HepG2 (cell line): ENCODE data around the gene MRI1. TPM values are rescaled to one million over a fixed set of nuclear protein-coding genes. Genes with fewer than 3 reads are reported as not detected.

Experiments
- ASH2L ChIP-seq: fragments of 300-600, 200-600 bp; sonication (generic); IDR thresholded peaks from 2 replicates; pipeline ENCODE4 v1.7.0; 2017; ENCODE audit warnings: low read depth, mild to moderate bottlenecking, moderate library complexity, mixed read lengths, low read length; ENCODE audit not compliant: insufficient read length
- ATF1 ChIP-seq: IDR thresholded peaks from 2 replicates; pipeline ENCODE4 v1.6.1; 2016; ENCODE audit warnings: mild to moderate bottlenecking, control low read depth
- CENPBD1 ChIP-seq: sonication (generic); formaldehyde crosslinking; IDR thresholded peaks from 2 replicates; pipeline ENCODE4 v1.8.0; 2022; ENCODE audit warnings: missing genetic modification reagents, low read depth, mild to moderate bottlenecking, borderline replicate concordance
- DNMT1 ChIP-seq: sonication (generic); formaldehyde crosslinking; IDR thresholded peaks from 2 replicates; pipeline ENCODE4 v1.5.1; 2020; ENCODE audit warnings: mild to moderate bottlenecking, missing genetic modification reagents
- ELF3 ChIP-seq: IDR thresholded peaks from 2 replicates; pipeline ENCODE4 v1.6.1; 2016; ENCODE audit warnings: missing genetic modification reagents, missing compliant biosample characterization
- HNF1A ChIP-seq, 2 experiments: sonication (generic) in 1 of 2; formaldehyde crosslinking in 1 of 2; IDR thresholded peaks; 2 replicates each; pipeline versions ENCODE4 v1.4.0 to v1.6.1; 2016 to 2020; ENCODE audit warnings: borderline replicate concordance in 1 of 2, low read depth in 1 of 2, mild to moderate bottlenecking in 1 of 2, missing genetic modification reagents in 1 of 2
- MIER3 ChIP-seq: IDR thresholded peaks from 2 replicates; pipeline ENCODE4 v1.6.1; 2016; ENCODE audit warnings: missing compliant biosample characterization, borderline replicate concordance
- MXD3 ChIP-seq: IDR thresholded peaks from 2 replicates; pipeline ENCODE4 v1.6.1; 2016; ENCODE audit warnings: mild to moderate bottlenecking, missing biosample characterization, missing genetic modification reagents
- NCOA5 ChIP-seq: sonication (generic); formaldehyde crosslinking; IDR thresholded peaks from 2 replicates; pipeline ENCODE4 v1.4.0; 2020; ENCODE audit warnings: missing genetic modification reagents
- NKX3-1 ChIP-seq: sonication (generic); formaldehyde crosslinking; IDR thresholded peaks from 2 replicates; pipeline ENCODE4 v1.5.0; 2020; ENCODE audit warnings: missing genetic modification reagents
- NR3C1 ChIP-seq: sonication (generic); formaldehyde crosslinking; IDR thresholded peaks from 2 replicates; pipeline ENCODE4 v1.4.0; 2020; ENCODE audit warnings: missing genetic modification reagents
- PRPF4 ChIP-seq: fragments of 200-400 bp; formaldehyde crosslinking; IDR thresholded peaks from 2 replicates; pipeline ENCODE4 v1.6.1; 2016; ENCODE audit warnings: low read length, low read depth; ENCODE audit not compliant: poor library complexity, severe bottlenecking
- SP5 ChIP-seq: IDR thresholded peaks from 2 replicates; pipeline ENCODE4 v1.6.1; 2016; ENCODE audit warnings: low read depth, borderline replicate concordance
- STAT5B ChIP-seq: sonication (generic); formaldehyde crosslinking; IDR thresholded peaks from 2 replicates; pipeline ENCODE4 v1.4.0; 2020; ENCODE audit warnings: missing genetic modification reagents
- TCF7L2 ChIP-seq: IDR thresholded peaks from 2 replicates; pipeline ENCODE4 v1.6.1; 2011; ENCODE audit warnings: mild to moderate bottlenecking, low read depth, low read length, moderate library complexity
- TEAD3 ChIP-seq: optimal IDR thresholded peaks from 2 replicates; pipeline ENCODE3; 2016; ENCODE audit warnings: borderline replicate concordance
- TMF1 ChIP-seq: sonication (generic); formaldehyde crosslinking; IDR thresholded peaks from 2 replicates; pipeline ENCODE4 v1.8.1; 2022; ENCODE audit warnings: low read depth, missing genetic modification reagents
- U2AF1 ChIP-seq: fragments of 200-400 bp; formaldehyde crosslinking; optimal IDR thresholded peaks from 2 replicates; pipeline ENCODE3; 2017; ENCODE audit warnings: mild to moderate bottlenecking, low read depth, low read length
- ZFAT ChIP-seq: sonication (generic); formaldehyde crosslinking; conservative IDR thresholded peaks from 2 replicates; pipeline ENCODE4 v1.8.1; 2023; ENCODE audit warnings: missing genetic modification reagents, inconsistent platforms
- ZFP36L2 ChIP-seq: sonication (generic); formaldehyde crosslinking; IDR thresholded peaks from 2 replicates; pipeline ENCODE4 v1.4.0; 2020; ENCODE audit warnings: missing genetic modification reagents
- ZNF550 ChIP-seq: sonication (generic); formaldehyde crosslinking; IDR thresholded peaks from 2 replicates; pipeline ENCODE4 v1.4.0; 2020; ENCODE audit warnings: mild to moderate bottlenecking, missing genetic modification reagents, borderline replicate concordance
- ZNF598 ChIP-seq: sonication (generic); formaldehyde crosslinking; IDR thresholded peaks from 2 replicates; pipeline ENCODE4 v1.5.1; 2020; ENCODE audit warnings: mild to moderate bottlenecking, missing genetic modification reagents, borderline replicate concordance
- ZNF614 ChIP-seq: IDR thresholded peaks from 2 replicates; pipeline ENCODE4 v1.6.1; 2018; ENCODE audit warnings: missing biosample characterization, missing genetic modification reagents, inconsistent platforms, borderline replicate concordance
- ZNF740 ChIP-seq: sonication (generic); formaldehyde crosslinking; IDR thresholded peaks from 2 replicates; pipeline ENCODE4 v1.4.0; 2020; ENCODE audit warnings: missing genetic modification reagents
- ZNF841 ChIP-seq: sonication (generic); formaldehyde crosslinking; IDR thresholded peaks from 2 replicates; pipeline ENCODE4 v1.8.1; 2023; ENCODE audit warnings: missing genetic modification reagents, borderline replicate concordance
- ZSCAN30 ChIP-seq: sonication (generic); formaldehyde crosslinking; IDR thresholded peaks from 2 replicates; pipeline ENCODE4 v1.5.0; 2020; ENCODE audit warnings: mild to moderate bottlenecking, missing genetic modification reagents
- polyA plus RNA-seq, 8 experiments: library from polyadenylated mRNA; depleted of rRNA in 3 of 8; stranded (reverse) in 7 of 8; unstranded in 1 of 8; fragments of >200 nt; fragmentation: Illumina TruSeq in 4 of 8; extraction: Trizol in 4 of 8; gene quantifications; 2 replicates each; pipeline versions ENCODE4 v1.2.1 to v1.2.3, GENCODE V29; 2011 to 2016; ENCODE audit warnings: low read depth in 4 of 8, missing spikeins in 1 of 8, mixed read lengths in 1 of 8; ENCODE audit not compliant: insufficient read depth in 1 of 8
- total RNA-seq, 5 experiments: library from RNA; depleted of rRNA; stranded (reverse); fragments of >200 nt; fragmentation: Illumina TruSeq; extraction: Trizol; gene quantifications; 2 replicates each; pipeline ENCODE4 v1.2.3, GENCODE V29; 2016; ENCODE audit warnings: low read depth in 1 of 5

The MRI1 gene
- total and polyA plus RNA-seq, 2 of the 13 experiments (the other 11 are each of a cell fraction or from before 2014, with no cell fraction given): 20.1 to 20.6 TPM

GRCh38 chr19:13731147-13731964, 33.0 kb upstream of the MRI1 start (continued):
- TF ChIP-seq HNF1A (IDR thresholded peaks at IDR 0.05; ENCODE audit: low read depth) (no peak), HNF1A (CRISPR knock-in tag; IDR thresholded peaks at IDR 0.05; ENCODE audit: borderline replicate concordance) (no peak; the same call in 1 of the 2 replicates), MXD3 (CRISPR knock-in tag) (0 out of 2 replicates have a peak, but pooled peaks have one; percentile 18), ELF3 (CRISPR knock-in tag) (peak; percentile 52), MIER3 (CRISPR knock-in tag) (peak; percentile 15; the same call in 1 of the 2 replicates), U2AF1 (no peak), DNMT1 (CRISPR knock-in tag) (no peak), ZFP36L2 (CRISPR knock-in tag) (no peak), PRPF4 (no peak), ZSCAN30 (CRISPR knock-in tag) (no peak), ASH2L (no peak), ZNF740 (CRISPR knock-in tag) (no peak), ATF1 (no peak), TMF1 (CRISPR knock-in tag) (no peak), ZNF598 (CRISPR knock-in tag) (no peak), TCF7L2 (no peak), ZNF614 (CRISPR knock-in tag) (peak; percentile 81; the same call in 1 of the 2 replicates), STAT5B (0 out of 2 replicates have a peak, but pooled peaks have one; percentile 11), NR3C1 (CRISPR knock-in tag) (no peak), SP5 (CRISPR knock-in tag) (no peak; the same call in 1 of the 2 replicates), TEAD3 (CRISPR knock-in tag) (peak; percentile 17), ZNF550 (CRISPR knock-in tag) (no peak), CENPBD1 (no peak), NCOA5 (CRISPR knock-in tag) (no peak), NKX3-1 (CRISPR knock-in tag) (no peak), ZFAT (CRISPR knock-in tag) (no peak), ZNF841 (CRISPR knock-in tag) (no peak)
